Stimulated activated CD8-positive, alpha-beta memory T cell treated with anti-CD3 and anti-CD28 coated beads, Interleukin-4, amount 100 ng/mL, for 1 hour (primary cell): ENCODE results near the gene LYRM4.
A peak's percentile ranks its signal among the peaks of the same experiment; 100 is the strongest.

Experiments
- DNase-seq, 2 donors: peaks; one replicate each; pipeline ENCODE4 v3.0.0-alpha.2; 2020; ENCODE audit warnings: low read depth in 2 of 2, low spot score in 1 of 2

Gene LYRM4

GRCh38 chr6:5149159-5149704, 111.5 kb downstream of the LYRM4 start:
- DNase-seq: no peak

DNA sequence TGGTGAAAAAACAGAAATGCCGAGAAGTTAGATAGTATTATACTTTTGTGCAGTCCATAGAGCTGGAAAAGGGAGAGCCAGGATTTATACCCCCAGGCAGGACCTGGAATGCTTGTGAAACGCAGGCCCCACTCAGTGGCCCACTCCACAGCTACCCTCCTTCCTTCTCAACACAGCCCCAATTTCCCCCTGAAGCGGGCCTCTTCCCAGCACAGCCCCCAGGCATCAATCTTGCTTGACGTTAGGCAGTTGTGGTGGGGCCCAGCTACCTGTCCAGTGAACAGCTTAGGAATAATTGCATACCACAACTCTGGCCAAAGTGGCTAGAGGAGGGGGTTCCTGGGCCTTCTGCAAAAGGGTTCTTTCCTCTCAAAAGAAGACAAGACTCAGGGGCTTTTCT, 114.4 kb downstream of the LYRM4 start:
- DNase-seq: no peak

- peak; percentile 68 for DNase-seq
These were observed 117.0 kb downstream of the LYRM4 start for GRCh38 chr6:5143634-5144311.

- no peak for DNase-seq
These were observed 117.8 kb downstream of the LYRM4 start for GRCh38 chr6:5142915-5143314.

DNA sequence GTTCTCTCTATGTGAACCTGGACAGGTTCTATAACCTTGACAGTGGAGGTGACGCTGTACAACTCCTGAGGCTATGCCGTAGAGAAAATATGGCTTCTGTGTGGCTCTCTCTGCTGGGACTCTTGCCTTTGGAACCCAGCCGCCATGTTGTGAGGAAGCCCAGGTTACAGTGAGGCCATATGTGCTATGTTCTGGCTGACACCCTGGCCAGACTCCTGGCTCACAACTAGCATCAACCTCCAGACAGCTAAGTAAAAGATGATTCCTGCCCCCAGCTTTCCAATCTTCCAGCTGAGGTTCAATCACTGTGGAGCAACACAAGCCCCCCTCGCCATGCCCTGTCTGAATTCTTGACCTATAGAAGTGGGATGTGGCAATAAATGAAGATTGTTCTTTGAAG, 118.6 kb downstream of the LYRM4 start:
- no peak for DNase-seq

DNA sequence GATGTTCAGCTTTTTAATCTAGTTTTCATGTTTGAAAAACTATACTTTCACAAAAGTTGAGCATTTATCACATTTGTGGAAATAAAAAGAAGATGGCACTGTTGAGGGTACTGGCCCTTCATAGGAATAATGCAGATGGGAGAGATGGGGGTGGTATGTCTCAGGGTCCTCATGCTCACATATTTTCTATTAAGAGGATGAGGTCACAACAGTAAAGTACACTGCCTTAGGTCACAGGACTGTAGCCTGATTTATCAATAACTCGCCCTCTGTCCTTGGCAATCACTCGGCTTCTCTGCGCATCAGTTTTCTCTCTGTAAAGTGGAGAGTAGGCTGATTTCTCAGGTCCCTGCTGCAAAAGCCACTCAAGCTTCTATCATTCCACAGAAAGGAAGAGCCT, 119.7 kb downstream of the LYRM4 start:
- DNase-seq: no peak

- no peak for DNase-seq
These were observed 120.7 kb downstream of the LYRM4 start for GRCh38 chr6:5139828-5140771.

DNA sequence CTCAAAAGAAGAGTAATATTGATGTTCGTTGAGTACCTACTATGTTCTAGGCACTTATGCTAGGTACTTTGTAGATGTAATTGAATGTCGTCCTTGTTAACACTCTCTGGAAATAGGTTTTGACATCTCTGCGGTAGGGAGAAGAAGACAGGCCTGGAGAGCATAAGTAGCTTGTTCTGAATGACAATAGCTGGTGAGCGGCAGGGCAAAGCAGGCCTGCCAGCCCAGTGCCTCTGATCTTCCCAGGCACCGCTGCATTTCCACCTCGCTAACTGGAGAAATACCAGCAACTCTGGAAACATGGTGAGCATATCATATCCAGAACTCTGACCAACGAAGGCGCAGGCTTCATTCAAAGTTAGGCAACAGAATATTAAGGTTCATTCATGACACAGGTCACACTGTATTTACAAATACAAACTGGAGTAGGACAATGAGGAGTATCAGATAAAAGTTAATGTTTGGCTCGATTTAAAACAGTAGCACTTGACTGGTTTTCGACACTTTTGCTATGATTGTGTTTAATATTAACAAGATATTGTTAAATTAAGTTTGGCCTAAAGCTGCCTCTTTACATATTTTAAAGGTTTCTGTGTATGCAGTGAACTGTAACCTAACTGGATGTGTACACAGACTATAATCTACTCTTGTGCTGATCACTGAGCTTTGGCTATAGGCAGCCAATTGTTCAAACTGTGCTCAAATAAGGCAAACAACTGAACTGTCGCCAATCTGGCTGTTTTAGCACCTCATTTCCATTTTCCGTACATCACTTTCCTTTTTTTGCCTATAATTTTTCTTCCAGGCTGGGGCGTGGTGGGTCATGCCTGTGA, 121.5 kb downstream of the LYRM4 start:
- no peak for DNase-seq

DNA sequence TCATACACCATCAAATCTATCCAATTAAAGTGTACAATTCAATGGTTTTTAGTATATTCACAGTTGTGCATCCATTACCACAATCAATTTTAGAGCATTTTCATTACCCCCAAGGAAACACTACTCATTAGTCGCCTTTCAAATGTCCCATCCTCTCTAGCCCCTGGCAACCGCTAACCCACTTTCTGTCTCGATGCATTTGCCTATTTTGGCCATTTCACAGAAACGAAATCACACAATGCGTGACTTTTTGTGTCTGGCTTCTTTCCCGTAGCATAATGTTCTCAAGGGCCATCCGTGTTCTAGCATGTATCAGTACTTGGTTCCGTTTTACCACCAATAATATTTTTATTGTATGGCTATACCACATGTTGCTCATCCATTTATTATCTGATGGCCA, 123.9 kb downstream of the LYRM4 start:
- no peak for DNase-seq

DNA sequence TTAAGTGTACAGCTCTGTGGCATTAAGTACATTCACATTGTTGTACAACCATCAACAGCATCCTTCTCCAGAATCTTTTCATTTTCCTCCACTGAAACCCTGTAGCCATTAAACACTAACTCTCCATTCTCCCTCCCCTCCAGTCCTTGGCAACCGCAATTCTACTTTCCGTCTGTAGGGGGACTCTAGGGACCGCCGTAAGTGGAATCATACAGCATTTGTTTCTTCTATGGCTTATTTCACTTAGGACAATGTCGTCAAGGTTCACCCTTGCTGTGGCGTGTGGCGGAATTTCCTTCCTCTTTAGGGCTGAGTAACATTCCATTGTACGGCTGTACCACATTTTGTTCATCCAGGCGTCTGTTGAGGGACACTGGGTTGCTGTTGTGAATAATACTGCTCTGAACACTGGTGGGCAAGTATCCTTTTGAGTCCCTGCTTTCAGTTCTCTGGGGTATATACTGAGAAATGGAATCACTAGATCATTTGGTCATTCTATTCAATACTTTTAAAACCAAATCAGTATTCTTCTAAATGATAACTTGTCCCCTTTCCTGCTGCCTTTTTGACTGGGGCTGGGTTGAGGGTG, 124.9 kb downstream of the LYRM4 start:
- peak in 1 of 2 donors; percentile 20 for DNase-seq

- DNase-seq: no peak
These were observed 126.8 kb downstream of the LYRM4 start for GRCh38 chr6:5133943-5134342.

- DNase-seq: no peak
These were observed 128.0 kb downstream of the LYRM4 start for GRCh38 chr6:5132731-5133130.

- no peak for DNase-seq
These were observed 130.4 kb downstream of the LYRM4 start for GRCh38 chr6:5130135-5130866.

GRCh38 chr6:5128351-5128750, 132.4 kb downstream of the LYRM4 start:
- no peak for DNase-seq

DNA sequence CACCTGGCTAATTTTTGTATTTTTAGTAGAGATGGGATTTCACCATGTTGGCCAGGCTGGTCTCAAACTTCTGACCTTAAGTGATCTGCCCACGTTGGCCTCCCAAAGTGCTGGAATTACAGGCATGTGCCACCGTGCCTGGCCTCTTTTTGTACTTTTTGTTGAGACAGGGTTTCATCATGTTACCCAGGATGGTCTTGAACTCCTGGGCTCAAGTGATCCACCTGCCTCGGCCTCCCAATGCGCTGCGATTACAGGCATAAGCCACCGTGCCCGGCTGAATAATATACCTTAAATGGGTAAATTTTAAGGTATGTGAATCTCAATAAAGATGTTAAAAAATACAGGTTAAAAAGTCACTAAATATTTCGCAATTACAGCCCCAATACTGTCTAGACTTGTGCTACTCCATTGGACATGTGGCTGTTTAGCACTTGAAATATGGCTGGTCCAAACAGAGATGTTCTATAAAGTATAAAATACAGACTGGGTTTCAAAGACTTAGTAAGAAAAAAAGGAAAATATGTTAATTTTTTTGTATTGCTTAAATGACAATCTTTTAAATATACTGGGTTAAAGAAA, 133.6 kb downstream of the LYRM4 start:
- DNase-seq: no peak

- DNase-seq: no peak
These were observed 134.5 kb downstream of the LYRM4 start for GRCh38 chr6:5126214-5126613.

- DNase-seq: no peak
These were observed 135.4 kb downstream of the LYRM4 start for GRCh38 chr6:5125152-5126006.

- DNase-seq: no peak
These were observed 136.2 kb downstream of the LYRM4 start for GRCh38 chr6:5124526-5124925.
